PC-3 (cell line): ENCODE data around the gene IFFO2. TPM values are rescaled to one million over a fixed set of nuclear protein-coding genes. Genes with fewer than 3 reads are reported as not detected.

Source experiments
- ATAC-seq: fragments of 200-7000 bp; cut with Tn5 transposase; 2 replicates; pipeline ENCODE4 v1.9.1; 2020; ENCODE audit warnings: mild to moderate bottlenecking, moderate library complexity
- BruUV-seq: library from RNA; stranded (reverse); fragments of 400-500 nt; replicated peaks from 2 replicates; lab custom pipeline; 2021; lab: Mats Ljungman, UMichigan
- CTCF ChIA-PET: fragments of 300-600 bp; sonication (Branson Sonifier 250); formaldehyde crosslinking; loops from one replicate; lab custom pipeline; 2022; ENCODE audit warnings: antibody characterized with exemption; lab: Charles Lee
- POLR2A ChIA-PET: fragments of 300-600 bp; sonication (Branson Sonifier 250); formaldehyde crosslinking; loops from one replicate; lab custom pipeline; 2022; ENCODE audit warnings: antibody characterized with exemption; ENCODE audit not compliant: unreplicated experiment; lab: Charles Lee
- DNase-seq: peaks from one replicate; pipeline ENCODE4 v3.0.0-alpha.2; 2015
- H2AFZ ChIP-seq: fragments of 300-600 bp; sonication (generic); 2 replicates; pipeline ENCODE4 v1.6.0; 2016; ENCODE audit warnings: antibody characterized with exemption, low read length
- H3F3A ChIP-seq: fragments of 300-600 bp; sonication (generic); one replicate; pipeline ENCODE4 v1.6.0; 2017; ENCODE audit warnings: antibody characterized with exemption, low read length, control low read depth, mild to moderate bottlenecking; ENCODE audit not compliant: unreplicated experiment
- H3K27ac ChIP-seq: fragments of 300-600 bp; sonication (generic); 2 replicates; pipeline ENCODE4 v1.5.1; 2016; ENCODE audit warnings: mild to moderate bottlenecking, low read length
- H3K27me3 ChIP-seq: fragments of 300-600 bp; sonication (generic); 2 replicates; pipeline ENCODE4 v1.6.1; 2016; ENCODE audit warnings: low read length, mixed read lengths
- H3K36me3 ChIP-seq: fragments of 300-600 bp; sonication (generic); 2 replicates; pipeline ENCODE4 v1.6.1; 2016; ENCODE audit warnings: low read depth, mixed run types, low read length, mixed read lengths
- H3K4me1 ChIP-seq: fragments of 300-600 bp; sonication (generic); 2 replicates; pipeline ENCODE4 v1.5.1; 2016; ENCODE audit warnings: low read length; ENCODE audit not compliant: insufficient read depth
- H3K4me2 ChIP-seq: fragments of 300-600 bp; sonication (generic); 2 replicates; pipeline ENCODE4 v1.6.0; 2016; ENCODE audit warnings: low read length
- H3K4me3 ChIP-seq: fragments of 300-600 bp; sonication (generic); 2 replicates; pipeline ENCODE4 v1.5.1; 2016; ENCODE audit warnings: mild to moderate bottlenecking, low read length, mixed read lengths
- H3K79me2 ChIP-seq: fragments of 300-600 bp; sonication (generic); 2 replicates; pipeline ENCODE4 v1.6.1; 2017; ENCODE audit warnings: low read length, mixed read lengths
- H3K9ac ChIP-seq: fragments of 300-600 bp; sonication (generic); 2 replicates; pipeline ENCODE4 v1.6.0; 2016; ENCODE audit warnings: mild to moderate bottlenecking, low read length
- H3K9me2 ChIP-seq: fragments of 300-600 bp; sonication (generic); replicated peaks from 2 replicates; pipeline ENCODE4 v1.6.1; 2016; ENCODE audit warnings: mixed run types, low read length, mixed read lengths
- H3K9me3 ChIP-seq: fragments of 300-600 bp; sonication (generic); 2 replicates; pipeline ENCODE4 v1.6.1; 2016; ENCODE audit warnings: low read length, mixed read lengths
- H4K20me1 ChIP-seq: fragments of 300-600 bp; sonication (generic); 2 replicates; pipeline ENCODE4 v1.6.1; 2016; ENCODE audit warnings: low read length, mixed read lengths
- EZH2 ChIP-seq: fragments of 300-600 bp; sonication (generic); IDR thresholded peaks from one replicate; pipeline ENCODE4 v1.6.1; 2017; ENCODE audit warnings: antibody characterized with exemption, mild to moderate bottlenecking, low read length; ENCODE audit not compliant: unreplicated experiment
- EZH2phosphoT487 ChIP-seq: fragments of 300-600 bp; sonication (generic); IDR thresholded peaks from 2 replicates; pipeline ENCODE4 v1.6.1; 2018; ENCODE audit warnings: mild to moderate bottlenecking, antibody characterized with exemption, low read length, borderline replicate concordance
- intact Hi-C: fragments of 100-400 bp; cut with micrococcal nuclease; formaldehyde crosslinking; loops from 2 replicates; pipeline ENCODE4 v1.9.0; 2023
- total RNA-seq: library from RNA; depleted of rRNA; stranded (reverse); fragments of >200 nt; gene quantifications from 2 replicates; pipeline ENCODE4 v1.2.3, GENCODE V29; 2014
- TF ChIP-seq, protein P1 (sequence below): fragments of 300-600 bp; sonication (generic); conservative IDR thresholded peaks from 2 replicates; pipeline ENCODE4 v1.5.1; 2017; ENCODE audit warnings: antibody characterized with exemption, low read depth, mild to moderate bottlenecking, low read length

The IFFO2 gene
- total RNA-seq, 1 experiment from 2014 or later = 30.7 TPM

- no peaks in the 10 kb centered on the region for H3K9me2 ChIP-seq
- intact Hi-C loops = no loop called here
- ATAC-seq = no peak
- BruUV-seq = no TSS peak
- H3K27ac ChIP-seq = no peak overlapping the region
- H3K4me3 ChIP-seq = no peak overlapping the region
- CTCF ChIA-PET = no interaction called here
- no peak for TF ChIP-seq EZH2phosphoT487
- TF ChIP-seq, protein P1, sequence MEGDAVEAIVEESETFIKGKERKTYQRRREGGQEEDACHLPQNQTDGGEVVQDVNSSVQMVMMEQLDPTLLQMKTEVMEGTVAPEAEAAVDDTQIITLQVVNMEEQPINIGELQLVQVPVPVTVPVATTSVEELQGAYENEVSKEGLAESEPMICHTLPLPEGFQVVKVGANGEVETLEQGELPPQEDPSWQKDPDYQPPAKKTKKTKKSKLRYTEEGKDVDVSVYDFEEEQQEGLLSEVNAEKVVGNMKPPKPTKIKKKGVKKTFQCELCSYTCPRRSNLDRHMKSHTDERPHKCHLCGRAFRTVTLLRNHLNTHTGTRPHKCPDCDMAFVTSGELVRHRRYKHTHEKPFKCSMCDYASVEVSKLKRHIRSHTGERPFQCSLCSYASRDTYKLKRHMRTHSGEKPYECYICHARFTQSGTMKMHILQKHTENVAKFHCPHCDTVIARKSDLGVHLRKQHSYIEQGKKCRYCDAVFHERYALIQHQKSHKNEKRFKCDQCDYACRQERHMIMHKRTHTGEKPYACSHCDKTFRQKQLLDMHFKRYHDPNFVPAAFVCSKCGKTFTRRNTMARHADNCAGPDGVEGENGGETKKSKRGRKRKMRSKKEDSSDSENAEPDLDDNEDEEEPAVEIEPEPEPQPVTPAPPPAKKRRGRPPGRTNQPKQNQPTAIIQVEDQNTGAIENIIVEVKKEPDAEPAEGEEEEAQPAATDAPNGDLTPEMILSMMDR = no peak
- no peak for TF ChIP-seq EZH2
- H3K27me3 ChIP-seq = no peaks in the 10 kb centered on the region
- no peaks in the 10 kb centered on the region for H3K4me1 ChIP-seq
- H3K36me3 ChIP-seq = no peaks in the 10 kb centered on the region
- no peaks in the 10 kb centered on the region for H3K9me3 ChIP-seq
- H4K20me1 ChIP-seq = no peaks in the 10 kb centered on the region
- H3K9ac ChIP-seq = no peak overlapping the region
- no peak for DNase-seq
- no peak overlapping the region for H2AFZ ChIP-seq
- H3K4me2 ChIP-seq = no peak overlapping the region
- POLR2A ChIA-PET = no interaction called here
- no peaks in the 10 kb centered on the region for H3F3A ChIP-seq
- H3K79me2 ChIP-seq = no peaks in the 10 kb centered on the region
Measured at GRCh38 chr1:18994381-18994780, 37.9 kb upstream of the IFFO2 start.

GRCh38 chr1:18992646-18993045 lies 36.2 kb upstream of the IFFO2 start:
- Histone ChIP-seq H3K9ac (no peak overlapping the region), H2AFZ (no peak overlapping the region), H3K27me3 (no peaks in the 10 kb centered on the region), H3F3A (no peaks in the 10 kb centered on the region), H3K4me1 (no peaks in the 10 kb centered on the region), H3K27ac (no peak overlapping the region), H4K20me1 (no peaks in the 10 kb centered on the region), H3K36me3 (no peaks in the 10 kb centered on the region), H3K9me3 (no peaks in the 10 kb centered on the region), H3K4me3 (no peak overlapping the region), H3K79me2 (no peaks in the 10 kb centered on the region), H3K4me2 (no peak overlapping the region), H3K9me2 (no peaks in the 10 kb centered on the region)
- intact Hi-C loops = no loop called here
- no TSS peak for BruUV-seq
- DNase-seq = no peak
- ChIA-PET CTCF (no interaction called here), POLR2A (no interaction called here)
- no peak for ATAC-seq
- TF ChIP-seq EZH2phosphoT487 (no peak), EZH2 (no peak)
- TF ChIP-seq, protein P1 = no peak

DNA sequence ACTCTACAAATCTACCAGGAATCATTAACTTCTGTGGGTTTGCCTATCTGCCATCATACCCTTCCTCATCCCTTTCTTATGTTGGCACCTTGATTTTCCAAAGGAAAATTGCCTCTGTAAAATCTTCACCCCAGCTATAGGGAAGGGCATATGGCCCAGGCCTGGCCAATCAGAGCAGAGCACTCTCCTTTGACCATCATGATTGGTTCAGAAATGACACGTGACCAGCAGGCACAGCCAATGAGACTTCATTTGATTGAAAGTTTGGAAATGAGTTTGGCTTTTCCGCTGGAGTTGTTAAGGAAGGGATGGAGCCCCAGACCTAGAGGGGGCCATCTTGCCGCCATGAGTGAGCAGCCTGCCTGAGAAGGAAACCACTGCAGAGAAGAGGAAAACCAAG lies 35.1 kb upstream of the IFFO2 start:
- no peaks in the 10 kb centered on the region for H3K79me2 ChIP-seq
- intact Hi-C loops = no loop called here
- H3K9me3 ChIP-seq = no peaks in the 10 kb centered on the region
- DNase-seq = no peak
- no peak overlapping the region for H3K4me2 ChIP-seq
- CTCF ChIA-PET = no interaction called here
- no peaks in the 10 kb centered on the region for H3K9me2 ChIP-seq
- no peaks in the 10 kb centered on the region for H3K4me1 ChIP-seq
- no peaks in the 10 kb centered on the region for H3K36me3 ChIP-seq
- H3K9ac ChIP-seq = no peak overlapping the region
- POLR2A ChIA-PET = no interaction called here
- no peak overlapping the region for H3K27ac ChIP-seq
- H3K27me3 ChIP-seq = no peaks in the 10 kb centered on the region
- H4K20me1 ChIP-seq = no peaks in the 10 kb centered on the region
- TF ChIP-seq EZH2 (no peak), EZH2phosphoT487 (no peak)
- TF ChIP-seq, protein P1 = no peak
- no TSS peak for BruUV-seq
- H3F3A ChIP-seq = no peaks in the 10 kb centered on the region
- no peak overlapping the region for H3K4me3 ChIP-seq
- no peak overlapping the region for H2AFZ ChIP-seq
- ATAC-seq = no peak
